AG09309 (cell line): ENCODE measurements around the gene NOL4L.
"Not testable (repeated sequence)": the region's sequence is repeated elsewhere in the genome, so short reads cannot be mapped to it uniquely, and the experiment has no call there.

Experiments used
- DNase-seq: peaks from one replicate; pipeline ENCODE4 v3.0.0-alpha.2; 2010; ENCODE audit warnings: low read depth
- H3K4me3 ChIP-seq: 2 replicates; pipeline ENCODE4 v1.5.1; 2011; ENCODE audit warnings: mild to moderate bottlenecking, low read depth, low read length, moderate library complexity; ENCODE audit not compliant: control insufficient read depth
- CTCF ChIP-seq: IDR thresholded peaks from 2 replicates; pipeline ENCODE4 v1.5.1; 2011; ENCODE audit warnings: mild to moderate bottlenecking, low read depth, low read length, inconsistent platforms; ENCODE audit not compliant: insufficient read depth, control insufficient read depth; ENCODE audit errors: missing control alignments

Gene NOL4L

DNA sequence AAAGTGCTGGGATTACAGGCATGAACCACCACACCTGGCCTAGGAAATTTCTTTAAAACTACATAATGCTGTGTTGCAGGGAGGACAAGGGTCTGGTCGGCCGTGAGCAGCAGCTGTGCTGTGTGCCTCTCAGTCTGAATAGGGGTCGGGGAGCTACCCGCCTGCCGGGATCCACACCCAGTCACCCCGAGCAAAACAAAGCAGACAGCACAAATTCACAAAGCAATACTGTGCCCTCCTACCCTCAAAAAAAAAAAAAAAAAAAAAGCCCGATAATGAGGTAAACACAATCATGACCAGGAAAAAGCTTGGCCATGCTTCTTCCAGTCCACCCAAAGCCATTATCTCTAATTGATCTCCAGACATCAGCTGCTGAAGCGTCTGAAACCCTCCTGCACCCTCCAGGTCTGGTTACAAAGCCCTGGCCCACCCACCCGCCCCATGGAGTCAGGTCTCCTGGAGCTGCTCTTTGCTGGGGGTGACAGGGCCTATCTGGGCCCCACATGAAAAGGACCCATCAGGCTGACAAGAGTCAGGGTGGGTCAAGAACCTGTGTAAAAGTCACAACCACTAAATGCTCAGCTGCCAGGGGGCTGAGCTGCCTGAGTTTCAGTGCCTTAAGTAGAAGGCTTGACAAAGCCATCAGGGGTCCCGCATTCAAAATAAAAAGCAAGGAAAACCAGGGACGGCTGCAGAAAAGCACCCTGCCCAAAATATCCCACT, 88.2 kb downstream of the NOL4L start:
- DNase-seq = no peak
- no peak for TF ChIP-seq CTCF
- H3K4me3 ChIP-seq = no peak overlapping the region

- no peak for TF ChIP-seq CTCF
- H3K4me3 ChIP-seq = no peak overlapping the region
- no peak for DNase-seq
Observed at GRCh38 chr20:32495949-32496348, 89.2 kb downstream of the NOL4L start.

DNA sequence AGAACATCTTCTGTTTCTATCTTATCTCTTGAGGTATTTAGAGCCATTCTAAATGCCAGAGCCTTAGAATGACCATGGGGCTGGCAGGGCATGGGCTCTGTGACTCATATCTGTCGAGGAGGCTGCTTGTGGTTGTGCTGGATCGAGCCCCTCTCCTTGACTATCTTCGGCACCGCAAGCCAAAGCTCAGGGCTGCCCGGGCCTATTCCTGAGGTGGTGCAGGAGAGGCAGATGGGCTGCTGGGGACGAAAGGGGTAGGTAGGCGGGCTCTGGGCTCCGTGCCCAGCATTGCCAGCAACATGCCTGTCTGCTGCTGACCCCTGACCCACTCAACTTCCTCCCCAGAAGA, 89.9 kb downstream of the NOL4L start:
- H3K4me3 ChIP-seq = no peak overlapping the region
- no peak for TF ChIP-seq CTCF
- no peak for DNase-seq

DNA sequence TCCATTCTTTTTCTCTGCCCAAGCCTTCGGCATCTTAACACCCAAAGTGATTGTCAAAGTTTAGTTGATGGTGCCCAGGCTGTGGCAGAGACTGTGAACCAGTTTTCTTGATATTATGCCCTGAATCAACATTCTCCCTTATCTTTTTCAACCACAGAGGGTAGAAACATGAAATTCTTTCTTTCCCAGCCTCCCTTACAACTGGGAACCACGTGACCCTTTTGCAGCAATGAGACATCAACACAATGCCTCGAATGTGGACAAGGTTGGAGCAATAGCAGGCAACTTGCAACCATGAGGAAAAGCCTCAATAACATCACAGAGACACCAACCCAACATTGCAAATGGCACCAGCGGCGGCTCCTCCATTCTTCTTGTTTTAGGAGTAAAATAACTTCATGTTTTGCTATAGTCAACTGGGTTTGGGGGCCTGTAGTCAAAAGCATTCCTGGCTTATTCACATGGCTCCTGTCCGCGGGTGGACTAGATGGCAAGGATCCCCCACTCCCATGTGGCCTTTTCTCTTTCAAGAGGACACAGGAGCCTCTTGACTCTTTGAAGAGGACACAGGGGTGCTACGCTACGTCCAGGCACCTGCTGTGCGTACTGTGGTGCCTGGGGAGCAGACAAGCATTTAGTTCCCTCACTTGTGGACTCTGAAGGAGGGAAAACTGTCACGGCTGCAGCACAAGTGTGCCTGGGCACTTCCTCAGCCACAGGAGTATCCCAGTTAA, 90.5 kb downstream of the NOL4L start:
- DNase-seq = no peak
- H3K4me3 ChIP-seq = no peak overlapping the region
- TF ChIP-seq CTCF = no peak

- no peak overlapping the region for H3K4me3 ChIP-seq
- TF ChIP-seq CTCF = no peak
- no peak for DNase-seq
Observed at GRCh38 chr20:32493356-32493755, 91.8 kb downstream of the NOL4L start.

GRCh38 chr20:32491764-32492151, 93.4 kb downstream of the NOL4L start:
- H3K4me3 ChIP-seq, DNase-seq: not testable (repeated sequence)

DNA sequence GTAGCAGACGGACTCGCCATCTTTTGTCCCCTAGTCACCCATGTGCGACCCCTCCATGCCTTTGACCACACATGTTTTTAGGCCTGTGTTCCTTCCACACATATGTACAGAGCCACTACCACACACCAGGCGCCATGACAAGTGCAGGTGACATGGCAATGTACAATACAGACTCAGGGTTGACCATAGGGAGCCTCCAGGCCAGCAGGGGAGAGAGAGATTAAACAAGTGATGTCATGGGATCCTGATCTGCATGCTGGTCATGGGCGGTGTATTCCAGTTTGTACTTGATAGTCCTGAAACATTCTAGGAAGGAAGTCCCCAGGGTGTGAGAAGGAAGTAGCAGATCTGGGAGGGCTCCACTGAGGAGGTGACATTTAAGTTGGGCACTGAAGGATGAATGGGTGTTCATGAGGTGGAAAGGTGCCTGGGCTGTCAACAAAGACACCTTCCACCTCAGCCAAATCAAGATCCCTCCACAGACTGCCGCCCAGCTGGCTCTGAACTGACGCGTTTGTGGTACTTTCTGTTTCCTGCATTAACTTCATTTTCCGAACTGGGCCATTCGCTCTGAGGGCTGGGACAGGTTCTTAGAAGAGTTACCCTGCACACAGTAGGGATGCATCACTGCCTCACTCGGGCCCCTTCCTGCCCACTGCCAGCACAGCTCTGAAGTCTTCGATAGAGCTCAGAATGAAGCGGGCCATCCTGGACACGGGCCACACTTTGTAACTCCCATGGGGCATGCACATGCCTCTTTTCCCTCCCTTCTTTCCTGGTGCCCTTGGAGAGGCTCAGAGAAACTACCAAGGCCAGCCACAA, 94.0 kb downstream of the NOL4L start:
- TF ChIP-seq CTCF = no peak
- DNase-seq = no peak

More for the DNA sequence above, 94.0 kb downstream of the NOL4L start:
- no peak overlapping the region for H3K4me3 ChIP-seq
